Adrenal gland (tissue), 5 donors: Measurements from ENCODE around the gene SAP30BP.

ENCODE experiments used
- CTCF ChIP-seq, 6 experiments: fragments of 450-650 bp in 4 of 6; fragments of 200-600 bp in 2 of 6; sonication (generic) in 1 of 6; IDR thresholded peaks; 1 replicate in 5 of 6; 2 replicates in 1 of 6; pipeline versions ENCODE4 v1.5.1 to v1.8.0; 2016 to 2021; ENCODE audit warnings: antibody characterized with exemption in 6 of 6, mild to moderate bottlenecking in 2 of 6, moderate library complexity in 1 of 6
- POLR2A ChIP-seq, 2 donors: fragments of 450-650 bp; IDR thresholded peaks; one replicate each; pipeline ENCODE4 v1.6.1; 2017; ENCODE audit warnings: antibody characterized with exemption in 2 of 2, mild to moderate bottlenecking in 2 of 2, moderate library complexity in 1 of 2
- donor health status: DM: no; HTN: no; CAD: no.

- TF ChIP-seq CTCF (IDR thresholded peaks at IDR 0.05): no peak
- TF ChIP-seq POLR2A (IDR thresholded peaks at IDR 0.05): no peak
These were observed 6.3 kb downstream of the SAP30BP start for GRCh38 chr17:75673487-75673886.
